Left renal pelvis (tissue), 4 donors: ENCODE data around the gene DAD1. TPM values are rescaled to one million over a fixed set of nuclear protein-coding genes. Genes with fewer than 3 reads are reported as not detected.
"Not testable (repeated sequence)": the region's sequence is repeated elsewhere in the genome, so short reads cannot be mapped to it uniquely, and the experiment has no call there.

Experiments used
- DNase-seq, 4 donors: peaks; one replicate each; pipeline ENCODE4 v3.0.0-alpha.2; 2013; ENCODE audit warnings: low read depth in 4 of 4, low spot score in 3 of 4
- polyA plus RNA-seq, 4 donors: library from polyadenylated mRNA; unstranded; fragments of 120-200 nt; gene quantifications; one replicate each; pipeline ENCODE4 v1.2.1, GENCODE V29; 2013; ENCODE audit not compliant: insufficient read length in 4 of 4

Gene DAD1
- polyA plus RNA-seq, 4 donors: 197 to 302 (median 261) TPM

DNA sequence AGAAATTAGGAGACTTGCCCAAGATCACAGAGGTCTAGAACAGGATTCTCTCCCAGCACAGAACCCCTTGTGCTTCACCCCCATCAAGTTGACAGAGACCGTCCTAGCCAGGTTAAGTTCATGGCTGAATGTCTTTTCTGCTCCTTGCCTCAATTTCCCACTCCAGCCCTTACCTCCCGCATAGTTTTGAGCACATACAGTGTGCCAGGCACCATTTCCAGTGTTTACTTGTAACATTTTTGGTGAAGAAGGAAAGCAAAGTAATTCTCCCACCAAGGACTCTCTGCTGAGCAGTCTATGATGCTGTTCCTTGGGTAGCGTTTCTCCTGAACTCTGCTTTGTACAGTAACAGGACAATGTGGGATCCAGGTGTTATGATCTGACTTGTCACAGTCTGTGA lies 10.3 kb upstream of the DAD1 start:
- no peak for DNase-seq

DNA sequence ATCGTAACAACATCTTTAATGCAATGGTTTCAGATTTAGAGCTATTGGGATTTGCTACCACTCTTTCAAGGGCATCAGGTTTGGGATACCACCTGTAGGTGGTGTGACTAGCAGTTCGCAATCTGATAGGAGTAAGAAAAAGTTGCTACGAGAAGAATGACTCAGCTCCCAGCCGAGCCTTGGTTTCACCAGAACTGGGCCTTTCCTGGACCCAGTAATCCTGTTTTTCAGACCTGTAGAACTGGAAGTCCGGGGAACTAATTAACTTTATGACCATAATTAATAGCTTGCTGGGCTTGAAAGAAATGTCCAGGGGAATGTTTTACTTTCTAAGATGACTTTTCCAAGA lies 9.8 kb upstream of the DAD1 start:
- peak in 3 of 4 donors; percentile 24 to 59 (median 36) for DNase-seq

DNA sequence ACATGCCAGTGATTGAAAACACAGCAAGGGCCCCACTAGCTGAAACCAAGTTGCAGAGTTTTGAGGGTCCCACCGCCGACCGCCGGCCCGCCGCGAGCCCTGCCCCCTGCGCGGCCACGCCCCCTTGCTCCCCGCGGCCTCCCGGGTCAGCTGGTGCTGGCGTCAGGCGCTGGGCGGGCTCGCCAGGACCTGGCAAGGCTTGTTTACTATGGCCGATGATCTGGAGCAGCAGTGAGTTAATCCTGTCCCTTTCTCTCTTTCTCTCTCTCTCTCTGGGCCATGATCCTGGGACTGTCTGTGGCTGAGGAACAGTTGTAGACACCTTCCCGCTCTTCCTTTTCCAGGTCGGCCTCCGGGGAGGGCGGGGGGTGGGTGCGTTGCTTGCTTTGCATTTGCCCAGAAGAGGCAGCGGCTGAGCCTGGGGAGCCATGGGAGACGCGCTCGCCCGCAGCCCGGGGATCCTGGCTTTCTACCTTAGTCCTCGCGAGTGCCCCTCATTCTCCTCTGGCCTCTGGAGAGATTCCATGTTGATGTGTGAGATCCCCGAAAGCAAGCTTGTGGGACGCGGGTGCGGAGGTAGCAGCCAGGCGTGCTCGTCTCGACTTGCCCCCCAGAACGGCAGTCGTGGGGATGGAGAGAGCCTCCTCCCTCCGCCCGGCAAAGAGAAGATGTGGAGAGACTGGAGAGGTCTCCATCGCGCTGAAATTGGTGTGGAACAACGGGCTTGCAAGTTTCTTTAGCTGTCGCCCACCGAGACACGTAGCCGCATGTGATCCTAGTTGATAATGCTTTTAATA lies 9.3 kb upstream of the DAD1 start, which contains the start of gene ABHD4:
TSS of gene ABHD4 (plus strand) at position 202 of the 797 bp plus-strand sequence. CDS start at position 209, 7 bp downstream.
- DNase-seq: peak; percentile 58 to 69 (median 62)

DNA sequence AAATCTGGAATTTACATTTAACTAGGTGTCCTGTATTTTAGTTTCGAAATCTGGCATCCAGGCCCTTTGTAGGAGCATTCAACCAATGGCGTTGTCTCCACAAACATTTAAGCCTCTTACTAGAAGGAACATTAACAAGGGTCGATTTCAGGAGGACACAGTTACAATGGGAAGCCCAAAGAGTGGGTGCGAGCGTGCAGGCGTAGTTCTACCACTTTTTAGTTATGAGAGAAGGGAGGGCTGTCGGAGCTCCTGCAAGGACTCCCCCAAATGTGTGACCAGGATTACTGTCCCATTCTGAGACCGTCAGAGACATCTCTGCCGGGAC lies 8.7 kb upstream of the DAD1 start:
- DNase-seq: no peak

DNA sequence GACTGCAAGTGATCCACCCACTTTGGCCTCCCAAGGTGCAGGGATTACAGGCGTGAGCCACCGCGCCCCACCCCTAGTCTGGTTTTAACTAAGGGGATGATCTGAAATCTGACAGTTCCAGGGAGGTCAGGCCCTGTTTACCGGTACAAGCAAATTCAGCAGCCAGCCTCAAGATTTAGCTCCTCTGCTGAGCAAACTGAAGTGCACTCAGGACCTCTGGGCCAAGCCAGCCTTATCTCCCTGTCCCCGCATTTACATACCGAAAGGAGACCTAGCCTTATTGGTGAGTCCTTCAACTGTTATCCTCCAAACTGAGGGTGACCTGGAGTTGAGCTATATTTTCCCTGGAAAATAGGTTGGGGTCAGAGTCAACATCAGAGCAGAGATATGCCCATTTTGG lies 8.2 kb upstream of the DAD1 start:
- no peak for DNase-seq

DNA sequence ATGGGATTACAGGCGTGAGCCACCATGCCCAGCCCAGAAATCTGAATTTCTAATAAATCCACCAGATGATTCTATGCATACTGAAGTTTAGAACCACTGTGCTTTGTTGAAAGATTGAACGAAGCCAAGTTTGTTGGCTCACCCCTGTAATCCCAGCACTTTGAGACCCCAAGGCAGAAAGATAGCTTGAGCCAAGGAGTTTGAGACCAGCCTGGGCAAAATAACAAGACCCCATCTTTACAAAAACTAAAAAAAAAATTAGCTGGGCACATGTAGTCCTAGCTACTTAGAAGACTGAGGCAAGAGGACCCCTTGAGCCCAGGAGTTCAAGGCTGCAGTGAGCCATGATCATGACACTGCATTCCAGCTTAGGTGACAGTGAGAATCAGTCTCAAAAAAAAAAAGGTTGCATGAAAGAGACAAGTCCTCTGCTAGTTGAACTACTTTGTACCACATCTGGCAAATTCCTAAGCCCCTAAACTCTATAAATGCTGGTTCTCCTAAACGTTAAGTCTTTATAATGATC lies 7.4 kb upstream of the DAD1 start:
- no peak for DNase-seq

DNA sequence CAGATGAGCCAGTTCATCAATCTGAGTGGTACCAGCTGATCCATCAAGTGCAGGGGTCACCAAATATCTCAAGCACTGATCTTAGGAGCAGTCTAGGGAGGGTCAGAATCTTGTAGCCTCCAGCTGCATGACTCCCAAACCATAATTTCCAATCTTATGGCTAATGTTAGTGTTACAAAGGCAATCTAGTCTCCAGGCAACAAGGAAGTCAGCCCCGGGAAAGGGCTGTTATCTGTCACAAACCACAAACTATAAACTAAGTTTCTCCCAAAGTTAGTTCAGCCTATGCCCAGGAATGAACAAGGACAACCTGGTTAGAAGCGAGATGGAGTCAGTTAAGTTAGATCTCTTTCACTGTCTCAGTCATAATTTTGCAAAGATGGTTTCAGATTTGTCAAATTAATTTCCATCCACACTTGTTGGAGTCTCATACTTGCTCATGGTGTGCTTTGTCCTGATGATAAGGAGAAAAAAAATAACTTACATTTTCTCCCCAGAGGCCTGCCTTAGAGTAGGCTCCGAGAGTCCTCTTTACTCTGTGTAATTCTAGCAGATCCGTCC lies 5.2 kb upstream of the DAD1 start:
- DNase-seq: no peak

DNA sequence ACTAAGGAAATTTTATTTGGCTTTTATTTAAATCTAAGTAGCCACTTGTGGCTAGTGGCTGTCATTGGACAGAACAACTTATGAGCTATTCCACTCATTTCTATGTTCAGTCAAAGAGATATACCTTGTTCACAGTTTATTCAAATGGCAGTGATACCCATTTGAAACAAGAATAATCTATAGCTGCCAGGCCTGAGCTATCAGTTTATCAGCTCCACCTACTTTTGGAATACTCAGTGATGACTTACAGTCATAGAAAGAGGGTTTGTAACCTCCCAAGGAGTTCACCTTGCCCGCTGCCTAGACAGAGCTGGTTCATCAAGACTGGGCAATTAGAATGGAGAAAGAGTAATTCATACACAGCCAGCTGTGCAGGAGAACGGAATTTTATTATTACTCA lies 4.6 kb upstream of the DAD1 start:
- no peak for DNase-seq

DNA sequence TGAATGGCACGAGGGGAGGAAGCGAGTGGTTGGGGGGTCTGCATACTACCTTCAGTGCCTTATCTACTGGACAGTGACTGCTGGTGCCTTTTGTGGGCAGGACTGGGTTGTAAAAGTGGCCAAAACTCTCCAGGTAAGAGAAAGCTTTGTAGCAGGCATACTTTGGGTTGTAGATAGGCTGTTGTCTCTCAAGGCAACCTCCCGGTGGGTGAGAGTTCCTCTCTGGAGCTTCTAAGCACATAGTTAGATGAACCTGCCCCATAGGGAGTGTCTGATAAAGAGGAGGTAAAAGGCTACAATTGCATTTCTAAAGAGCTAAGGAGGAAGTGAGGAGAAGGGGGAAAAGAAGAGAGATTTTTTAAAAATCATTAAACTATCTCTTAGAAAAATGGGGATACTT lies 4.2 kb upstream of the DAD1 start:
- DNase-seq: no peak

DNA sequence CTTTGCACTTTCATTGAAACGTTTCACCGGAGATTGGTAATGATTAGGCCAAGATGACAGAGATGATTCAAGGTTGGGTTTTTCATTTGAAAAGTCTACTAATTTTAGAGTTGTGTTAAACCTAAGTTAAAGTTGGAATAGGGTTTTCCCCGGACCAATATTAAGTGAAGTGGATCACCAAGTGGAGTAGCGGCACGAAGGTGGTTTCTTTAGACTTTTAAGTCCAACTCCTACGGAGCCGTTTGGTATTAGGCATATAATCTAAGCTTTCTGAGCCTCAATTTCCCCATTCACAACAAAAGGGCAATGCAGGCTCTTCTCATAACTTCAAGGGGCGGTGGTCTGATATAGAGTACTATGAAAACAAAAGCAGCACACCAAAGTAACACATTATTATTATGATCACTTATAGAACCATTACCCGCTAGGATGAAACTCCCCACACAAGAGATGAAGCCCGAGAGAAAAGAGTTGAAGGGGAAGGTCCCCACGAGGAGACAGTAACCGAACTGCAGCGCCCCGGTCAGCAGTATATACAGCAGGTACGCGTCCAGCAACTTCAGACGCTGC lies 413 bp downstream of the DAD1 start:
- DNase-seq: no peak

DNA sequence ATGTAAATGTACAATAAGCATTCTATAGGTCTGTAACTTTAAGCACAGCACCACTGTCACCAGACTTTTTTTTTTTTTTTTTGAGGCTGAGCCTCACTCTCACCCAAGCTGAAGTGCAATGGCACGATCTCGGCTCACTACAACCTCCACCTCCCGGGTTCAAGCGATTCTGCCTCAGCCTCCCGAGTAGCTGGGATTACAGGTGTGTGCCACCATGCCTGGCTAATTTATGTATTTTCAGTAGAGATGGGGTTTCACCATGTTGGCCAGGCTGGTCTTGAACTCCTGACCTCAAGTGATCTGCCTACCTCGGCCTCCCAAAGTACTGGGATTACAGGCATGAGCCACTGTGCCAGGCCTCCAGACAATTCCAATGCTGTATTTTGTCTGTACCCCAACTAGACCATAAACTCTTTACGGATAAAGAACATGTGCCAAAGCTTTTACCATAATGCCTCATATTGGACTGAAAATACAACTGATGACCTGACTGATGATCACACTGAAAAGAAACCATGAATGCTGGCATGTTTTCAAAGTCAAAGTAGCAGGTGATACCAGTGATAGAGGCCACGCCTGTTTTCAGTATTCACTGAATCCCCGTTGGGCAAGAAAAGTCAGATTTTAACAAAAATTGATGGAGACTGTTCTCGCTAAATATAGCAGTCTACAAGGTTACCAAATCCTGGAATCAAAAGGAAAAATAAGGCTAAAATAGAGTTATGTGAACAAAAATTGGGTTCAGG lies 1.2 kb downstream of the DAD1 start:
- DNase-seq: not testable (repeated sequence)

DNA sequence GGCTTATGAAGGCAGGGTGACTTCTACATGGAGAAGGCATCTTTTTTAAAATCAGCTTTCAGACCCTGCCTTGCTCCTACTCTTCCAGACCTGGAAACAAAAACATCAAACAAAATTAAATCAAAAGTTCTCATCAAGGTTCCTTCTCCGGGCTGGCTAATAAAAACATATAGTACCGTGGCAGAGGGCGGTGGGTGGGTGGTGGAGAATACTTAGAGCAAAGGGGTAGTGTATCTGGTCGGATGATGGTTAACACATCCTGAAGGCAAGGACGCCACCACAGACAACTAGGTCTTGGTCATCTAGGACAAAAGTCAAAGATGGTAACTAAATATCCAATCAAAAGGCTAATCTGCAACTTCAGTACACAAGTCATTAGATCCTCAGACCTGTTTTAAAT lies 1.8 kb downstream of the DAD1 start:
- DNase-seq: no peak

DNA sequence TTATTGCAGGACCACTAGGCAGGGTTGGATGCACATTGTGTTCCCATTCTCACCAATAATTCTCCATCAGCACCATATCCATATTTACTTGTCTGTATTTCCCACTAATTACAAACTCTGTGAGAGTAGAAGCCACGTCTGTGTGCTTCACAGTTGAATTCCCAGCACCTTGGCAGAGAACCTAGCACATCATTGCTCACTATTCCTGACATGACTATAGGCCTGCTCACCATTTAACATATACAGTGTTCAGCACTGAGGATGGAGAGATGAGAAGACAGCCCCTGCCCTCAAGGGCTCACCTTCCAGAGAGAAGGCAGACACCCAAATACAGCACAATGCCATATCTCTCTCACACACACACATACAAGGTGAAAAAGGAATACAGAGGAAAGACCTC lies 5.0 kb downstream of the DAD1 start:
- no peak for DNase-seq

DNA sequence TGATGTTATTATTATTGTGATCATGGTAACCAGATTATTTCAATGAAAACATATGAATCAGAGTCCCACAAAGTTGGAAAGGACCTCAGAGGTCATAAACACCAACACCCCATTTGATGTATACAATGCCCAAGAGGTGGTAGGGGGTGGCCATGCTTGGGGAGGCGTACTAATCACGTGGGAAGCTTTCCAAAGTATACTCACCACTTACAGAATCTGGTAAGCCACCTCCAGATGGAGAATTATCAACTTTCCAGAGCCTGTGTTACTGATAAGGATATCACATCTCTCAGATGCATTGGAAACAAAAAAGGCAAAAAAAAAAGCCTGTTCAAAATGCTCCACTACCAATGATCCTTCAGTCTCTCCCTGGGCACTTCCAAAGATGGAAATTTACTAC lies 8.4 kb downstream of the DAD1 start:
- no peak for DNase-seq

DNA sequence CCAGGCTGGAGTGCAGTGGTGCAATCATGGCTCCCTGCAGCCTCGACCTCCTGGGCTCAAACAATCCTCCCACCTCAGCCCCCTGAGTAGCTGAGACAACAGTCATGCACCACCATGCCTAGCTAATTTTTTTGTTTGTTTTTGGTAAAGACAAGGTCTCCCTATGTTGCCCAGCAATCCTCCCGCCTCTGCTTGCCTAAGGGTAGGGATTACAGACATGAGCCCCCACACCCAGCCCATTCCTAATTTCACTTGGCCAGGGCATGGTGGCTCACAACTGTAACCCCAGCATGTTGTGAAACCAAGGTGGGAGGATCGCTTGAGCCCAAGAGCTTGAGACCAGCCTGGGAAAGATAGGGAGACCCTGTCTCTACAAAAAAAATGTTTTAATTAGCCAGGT lies 9.1 kb downstream of the DAD1 start:
- no peak for DNase-seq

DNA sequence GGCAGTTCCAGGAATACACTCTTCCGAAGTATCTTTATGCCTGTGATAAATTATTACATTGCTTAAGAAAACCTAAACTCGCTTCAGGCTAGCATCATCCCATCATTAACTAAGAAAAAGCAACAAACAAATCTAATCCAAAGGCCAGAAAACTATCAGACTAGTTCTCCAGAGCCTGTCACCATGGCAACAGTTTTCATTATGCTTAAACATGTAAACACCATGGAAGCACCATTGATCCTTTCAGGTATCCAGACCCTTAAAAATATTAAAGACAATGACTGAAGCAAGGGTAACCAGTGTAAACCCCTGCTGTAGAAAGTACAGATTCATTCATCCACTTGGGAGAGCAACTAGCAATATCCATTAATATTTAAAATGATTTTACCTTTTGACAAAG lies 9.8 kb downstream of the DAD1 start:
- no peak for DNase-seq

DNA sequence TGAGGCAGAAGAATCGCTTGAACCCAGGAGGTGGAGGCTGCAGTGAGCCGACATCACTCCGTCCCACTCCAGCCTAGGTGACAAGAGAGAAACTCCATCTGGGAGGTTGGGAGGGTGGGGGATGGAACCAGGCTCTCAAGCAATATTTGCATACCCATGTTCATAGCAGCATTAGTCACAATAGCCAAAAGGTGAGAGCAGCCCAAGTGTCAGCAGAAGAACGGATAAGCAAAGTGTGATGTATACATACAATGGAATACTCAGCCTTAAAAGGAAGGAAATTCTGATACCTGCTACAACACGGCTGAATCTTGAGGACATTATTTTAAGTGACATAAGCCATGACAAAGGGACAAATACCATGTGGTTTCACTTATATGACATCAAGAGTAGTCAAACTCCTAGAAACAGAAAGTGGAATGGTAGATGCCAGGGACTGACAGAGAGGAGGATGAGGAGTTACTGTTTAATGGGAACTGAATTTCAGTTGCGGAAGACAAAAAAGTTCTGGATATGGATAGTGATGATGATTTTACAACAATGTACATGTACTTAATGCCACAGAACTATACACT lies 11.6 kb downstream of the DAD1 start:
- no peak for DNase-seq

DNA sequence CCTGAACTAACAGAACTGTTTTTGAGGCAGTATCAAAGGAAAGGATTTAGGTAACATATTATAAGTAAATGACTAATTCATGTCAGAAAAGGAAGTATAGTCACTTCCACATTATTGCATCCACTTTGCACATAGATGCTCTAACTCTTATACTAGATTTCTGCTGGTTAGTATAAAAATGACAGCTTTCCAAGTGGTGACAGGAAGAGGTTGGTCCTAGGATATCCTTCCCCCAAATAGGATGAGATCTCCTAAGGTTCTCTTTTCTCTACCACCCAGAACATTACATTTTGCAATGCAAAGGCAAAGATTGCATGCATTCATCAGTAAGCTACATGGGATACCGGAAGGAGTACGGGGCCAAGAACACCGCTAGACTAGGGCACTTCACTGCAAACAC lies 15.2 kb downstream of the DAD1 start:
- DNase-seq: no peak

DNA sequence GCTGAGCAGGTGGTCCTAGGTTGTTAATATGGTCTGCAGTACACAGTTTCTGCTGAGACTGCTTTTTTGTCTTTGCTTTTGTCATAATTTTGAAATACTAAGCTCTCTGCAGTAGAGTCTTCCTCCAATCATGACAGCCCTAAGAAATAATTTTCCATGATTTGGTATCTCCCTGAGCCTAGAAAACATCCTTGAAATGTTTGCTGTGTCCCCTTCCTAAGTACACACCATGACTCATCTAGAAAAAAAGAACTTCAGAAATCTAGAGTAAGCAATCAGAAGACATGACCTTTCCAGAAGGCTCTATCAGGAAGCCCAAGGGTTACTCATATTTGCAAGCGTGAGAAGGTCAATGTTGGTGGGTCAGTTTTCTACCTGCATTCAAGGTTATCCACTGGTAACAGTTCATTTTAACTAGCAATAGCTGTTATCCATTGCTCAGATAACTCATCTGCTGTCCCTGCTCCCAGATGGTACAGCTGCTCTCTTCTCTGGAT lies 16.4 kb downstream of the DAD1 start:
- DNase-seq: no peak

DNA sequence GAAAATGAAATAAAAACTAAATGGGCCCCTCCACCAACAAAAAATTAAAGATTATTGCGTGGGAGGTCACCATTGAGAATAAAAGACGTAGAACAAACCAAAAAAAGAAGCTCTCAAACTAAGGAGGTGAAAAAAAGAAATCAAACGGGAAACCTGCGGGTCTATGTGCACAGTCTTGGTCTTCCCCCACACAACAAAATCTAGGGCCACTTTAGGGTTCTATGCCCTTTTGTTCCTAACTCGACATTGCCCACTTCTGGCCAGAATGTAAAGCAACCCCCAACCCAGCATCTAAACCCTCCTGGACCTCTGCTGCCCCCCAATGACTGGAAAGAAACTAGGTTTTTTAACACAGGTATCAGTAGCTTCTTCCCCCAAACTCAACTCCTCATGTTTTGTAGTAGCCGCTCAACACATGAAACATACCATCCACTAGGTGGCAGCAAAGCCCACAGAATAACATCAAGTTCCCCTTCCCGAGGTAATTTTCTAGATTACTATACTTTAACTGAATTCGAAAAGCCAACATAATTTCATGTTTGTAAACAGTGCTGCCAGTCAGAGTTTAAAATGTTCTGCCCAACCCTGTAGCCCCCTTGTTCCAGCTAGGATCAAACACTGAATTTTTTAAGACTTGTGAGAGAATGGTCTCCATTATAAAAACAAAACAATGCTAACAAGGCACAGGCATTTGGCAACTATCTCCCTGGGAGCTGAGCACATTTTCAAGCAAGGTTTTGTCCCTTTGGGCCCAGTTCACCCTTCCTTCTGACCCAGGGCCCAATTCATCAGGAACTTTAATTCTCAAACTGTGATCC lies 18.7 kb downstream of the DAD1 start:
- DNase-seq: peak in 3 of 4 donors; percentile 78 to 82 (median 80)
